Stimulated activated CD4-positive, alpha-beta T cell treated with anti-CD3 and anti-CD28 coated beads, Interleukin-15, amount 100 ng/mL, for 24 hours (primary cell): ENCODE results near the gene CFHR4.
"Not testable (repeated sequence)": the region's sequence is repeated elsewhere in the genome, so short reads cannot be mapped to it uniquely, and the experiment has no call there.

ENCODE experiments used
- DNase-seq: peaks from one replicate; pipeline ENCODE4 v3.0.0-alpha.2; 2020

The CFHR4 gene

GRCh38 chr1:196887515-196888239 lies at the start of gene CFHR4:
Gene CFHR4 (plus strand): TSS chr1:196888052. CDS start chr1:196888151, 99 bp downstream.
- no peak for DNase-seq

DNA sequence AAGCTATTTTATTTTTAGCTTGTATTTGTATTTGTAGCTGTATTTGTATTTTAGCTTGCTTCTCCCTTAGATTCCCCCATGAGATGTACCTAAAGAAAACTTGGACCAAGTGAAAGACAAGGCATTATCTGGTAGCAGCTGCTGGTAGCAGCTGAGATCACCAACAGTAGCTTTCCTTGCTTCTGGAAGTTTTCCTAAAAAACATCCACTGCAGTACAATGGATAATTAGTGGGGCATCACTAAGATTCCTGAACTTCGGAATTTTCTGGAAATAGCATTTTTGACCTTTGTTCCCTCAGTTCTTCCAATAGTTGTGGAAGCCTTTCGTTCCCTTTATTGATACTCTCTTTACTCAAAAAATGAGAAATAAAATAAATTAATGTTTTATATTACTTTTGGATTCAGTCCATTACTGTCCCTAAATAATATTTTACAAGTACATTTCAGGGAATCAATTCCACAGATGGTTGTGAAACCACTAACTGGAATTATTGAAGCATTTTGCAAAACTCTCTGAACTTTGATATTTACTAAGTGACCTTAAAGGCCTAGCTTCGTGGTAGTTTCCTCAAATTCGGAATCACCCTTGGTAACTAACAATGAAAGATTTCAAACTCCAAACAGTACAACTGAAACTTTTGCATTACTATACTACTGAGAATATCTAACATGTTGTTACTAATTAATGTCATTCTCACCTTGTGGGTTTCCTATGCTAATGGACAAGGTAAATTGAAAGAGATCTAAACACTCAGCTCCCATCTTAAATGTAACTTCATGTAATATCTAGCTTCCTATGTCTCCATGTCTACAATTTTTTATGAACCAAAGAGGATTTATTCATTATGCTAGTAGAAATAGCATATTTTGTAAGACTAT lies 38.0 kb upstream of the CFHR4 start:
- not testable (repeated sequence) for DNase-seq

DNA sequence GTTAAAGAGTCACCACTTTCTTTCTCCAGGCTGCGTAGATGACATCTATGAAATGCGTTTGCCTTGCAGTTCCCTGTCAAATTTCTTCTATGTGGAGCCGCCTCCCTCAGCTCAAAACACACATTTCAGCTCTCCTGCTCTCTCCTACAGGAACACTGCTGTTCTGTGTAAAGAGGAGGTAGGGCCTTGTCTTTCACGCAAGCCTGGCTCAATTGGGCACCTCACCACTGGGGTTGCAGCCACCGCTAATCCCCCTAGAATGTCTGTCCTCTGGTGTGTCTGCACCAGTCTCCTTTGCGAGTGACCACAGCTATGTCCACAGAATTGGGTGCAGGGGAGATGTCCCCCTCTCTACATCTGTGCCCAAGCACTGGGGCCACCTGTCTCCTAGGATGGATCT lies 31.8 kb upstream of the CFHR4 start:
- DNase-seq: no peak

- DNase-seq: no peak
Measured at GRCh38 chr1:196857188-196857587, 30.7 kb upstream of the CFHR4 start.

DNA sequence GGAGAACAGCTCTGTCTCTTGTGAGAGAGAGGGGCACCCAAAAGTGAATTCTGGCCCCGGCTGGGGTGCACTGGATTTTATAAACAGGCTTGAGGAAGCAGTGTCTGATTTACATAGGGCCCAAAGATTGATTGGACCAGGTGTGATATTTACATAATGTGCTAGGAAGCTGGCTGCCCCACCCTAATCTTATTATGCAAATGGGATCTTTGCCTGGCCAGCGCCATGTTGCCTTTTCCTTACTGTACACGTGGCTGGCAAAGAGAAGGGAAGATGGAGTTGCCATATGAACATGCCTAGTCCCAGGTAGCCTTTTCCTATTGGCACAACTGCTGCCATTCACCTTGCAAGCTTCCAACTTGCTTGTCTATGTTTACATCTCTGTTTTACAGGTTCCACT lies 29.0 kb upstream of the CFHR4 start:
- DNase-seq: no peak

DNA sequence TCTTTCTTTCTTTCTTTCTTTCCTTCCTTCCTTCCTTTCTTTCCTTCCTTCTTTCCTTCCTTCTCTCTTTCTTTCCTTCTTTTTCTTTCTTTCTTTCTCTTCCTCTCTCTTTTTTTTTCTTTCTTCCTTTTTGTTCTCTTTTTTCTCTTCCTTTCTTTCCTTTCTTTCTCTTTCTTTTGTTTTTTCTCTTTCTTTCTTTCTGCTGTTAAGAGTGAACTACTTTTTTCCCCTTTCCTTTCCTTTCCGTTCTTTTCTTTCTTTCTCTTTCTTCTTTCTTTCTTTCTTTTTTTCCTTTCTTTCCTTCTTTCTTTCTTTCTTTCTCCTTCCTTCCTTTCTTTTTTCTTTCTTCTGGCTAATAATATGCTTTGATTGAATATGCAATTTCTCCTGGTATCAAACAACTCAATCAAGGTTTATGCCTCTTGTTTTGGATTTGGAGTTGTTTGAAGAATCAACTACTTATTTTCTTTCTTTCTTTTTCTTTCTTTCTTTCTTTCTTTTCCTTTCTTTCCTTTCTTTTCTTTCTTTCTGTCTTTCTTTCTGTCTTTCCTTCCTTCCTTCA lies 27.4 kb upstream of the CFHR4 start:
- no peak for DNase-seq

DNA sequence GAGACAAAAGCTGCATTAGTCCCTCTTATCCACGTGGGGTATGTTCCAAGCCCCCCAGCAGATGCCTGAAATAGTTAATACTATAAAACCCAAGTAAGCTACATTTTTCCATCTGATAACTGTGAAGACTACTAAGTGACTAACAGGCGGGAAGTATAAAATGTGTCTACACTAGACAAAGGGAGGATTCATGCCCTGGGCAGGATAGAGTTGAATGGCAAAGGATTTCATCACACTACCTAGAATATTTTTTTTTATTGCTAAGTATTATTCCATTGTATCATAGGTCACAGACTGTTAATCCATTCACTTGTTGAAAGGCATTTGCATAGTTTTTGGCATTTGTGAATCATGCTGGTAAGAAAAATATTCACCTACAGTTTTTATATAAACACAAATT lies 26.4 kb upstream of the CFHR4 start:
- no peak for DNase-seq

- DNase-seq: no peak
Measured at GRCh38 chr1:196866974-196867373, 20.9 kb upstream of the CFHR4 start.

GRCh38 chr1:196873385-196873784 lies 14.5 kb upstream of the CFHR4 start:
- DNase-seq: no peak

GRCh38 chr1:196875935-196876334 lies 11.9 kb upstream of the CFHR4 start:
- DNase-seq: no peak

DNA sequence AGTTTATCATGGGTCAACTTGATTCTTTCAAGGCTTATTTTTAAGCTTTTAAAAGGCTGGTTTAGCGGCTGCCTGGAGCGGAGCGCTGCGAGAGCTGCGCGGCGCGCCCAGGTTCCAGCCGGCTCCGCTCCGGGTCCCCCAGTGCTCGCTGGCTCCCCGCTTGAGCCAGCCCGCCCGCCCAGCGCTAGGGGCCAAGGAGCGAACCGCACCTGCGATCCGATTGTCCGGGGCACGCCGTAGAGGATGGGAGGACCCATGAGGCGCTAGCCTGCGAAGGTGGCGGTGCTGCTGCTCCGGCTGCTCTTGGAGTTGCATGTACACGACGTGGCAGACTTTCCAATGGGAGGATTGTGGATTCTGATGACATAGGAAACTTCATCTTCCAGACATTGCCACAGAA lies 9.9 kb upstream of the CFHR4 start:
- DNase-seq: no peak

DNA sequence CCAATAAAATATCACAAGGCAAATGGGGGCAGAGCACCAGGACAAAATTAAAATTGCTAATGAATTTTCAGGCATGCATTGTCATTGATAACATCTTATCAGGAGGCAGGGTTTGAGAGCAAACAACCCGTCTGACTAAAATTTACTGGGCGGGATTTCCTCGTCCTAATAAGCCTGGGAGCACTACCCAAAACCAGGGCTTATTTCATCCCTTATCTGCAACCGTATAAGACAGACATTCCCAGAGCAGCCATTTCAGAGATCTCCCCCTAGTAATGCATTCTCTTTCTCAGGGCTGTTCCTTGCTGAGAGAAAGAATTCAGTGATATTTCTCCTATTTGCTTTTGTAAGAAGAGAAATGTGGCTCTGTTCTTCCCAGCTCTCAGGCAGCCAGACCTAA lies 1.3 kb upstream of the CFHR4 start:
- not testable (repeated sequence) for DNase-seq

- no peak for DNase-seq
Measured at GRCh38 chr1:196890668-196891067, 2.8 kb downstream of the CFHR4 start.

GRCh38 chr1:196891251-196891650 lies 3.4 kb downstream of the CFHR4 start:
- DNase-seq: no peak

GRCh38 chr1:196896355-196896754 lies 8.5 kb downstream of the CFHR4 start:
- no peak for DNase-seq

DNA sequence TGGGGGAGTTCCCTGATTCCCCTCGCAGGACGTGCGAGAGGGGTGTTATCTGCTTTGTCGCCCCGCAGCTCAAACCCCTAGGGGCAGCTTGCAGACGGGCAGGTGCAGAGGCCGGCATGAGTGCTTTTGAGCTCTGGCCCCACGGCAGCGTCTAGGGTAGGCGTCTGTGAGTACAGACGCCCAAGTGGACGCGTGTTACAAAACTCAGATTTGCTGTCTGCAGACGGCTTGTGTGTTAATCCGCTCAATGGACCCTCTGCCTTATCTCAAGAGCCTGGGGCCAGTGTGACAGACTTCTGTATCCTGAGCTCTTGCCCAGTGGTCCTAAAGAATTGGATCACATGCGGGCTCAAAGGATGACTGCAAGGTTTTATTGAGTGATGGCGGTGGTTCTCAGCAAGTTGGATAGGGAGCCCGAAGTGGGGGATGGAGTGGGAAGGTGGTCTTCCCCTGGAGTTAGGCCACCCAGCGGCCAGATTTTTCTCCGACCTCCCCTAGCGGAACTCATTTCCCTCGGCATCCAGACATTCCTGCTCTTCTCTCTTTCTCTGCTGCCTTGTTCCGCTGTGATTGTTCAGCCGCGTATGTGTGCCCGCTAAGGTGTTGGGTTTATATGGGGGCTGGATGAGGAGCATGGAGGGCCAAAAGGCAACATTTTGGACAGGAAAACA lies 9.4 kb downstream of the CFHR4 start:
- DNase-seq: peak; percentile 1

GRCh38 chr1:196902344-196902743 lies 14.5 kb downstream of the CFHR4 start:
- no peak for DNase-seq

DNA sequence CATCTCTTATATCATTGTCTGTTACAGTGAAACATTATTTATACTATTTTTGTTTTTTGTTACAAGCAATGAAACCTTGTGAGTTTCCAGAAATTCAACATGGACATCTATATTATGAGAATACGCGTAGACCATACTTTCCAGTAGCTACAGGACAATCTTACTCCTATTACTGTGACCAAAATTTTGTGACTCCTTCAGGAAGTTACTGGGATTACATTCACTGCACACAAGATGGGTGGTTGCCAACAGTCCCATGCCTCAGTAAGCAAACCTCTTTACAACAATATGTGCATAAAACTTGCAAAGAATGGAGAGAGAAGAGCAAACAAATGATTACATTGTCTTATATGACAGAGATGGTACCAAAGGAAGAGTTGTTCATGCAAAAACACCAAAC lies 22.4 kb downstream of the CFHR4 start:
- DNase-seq: no peak

DNA sequence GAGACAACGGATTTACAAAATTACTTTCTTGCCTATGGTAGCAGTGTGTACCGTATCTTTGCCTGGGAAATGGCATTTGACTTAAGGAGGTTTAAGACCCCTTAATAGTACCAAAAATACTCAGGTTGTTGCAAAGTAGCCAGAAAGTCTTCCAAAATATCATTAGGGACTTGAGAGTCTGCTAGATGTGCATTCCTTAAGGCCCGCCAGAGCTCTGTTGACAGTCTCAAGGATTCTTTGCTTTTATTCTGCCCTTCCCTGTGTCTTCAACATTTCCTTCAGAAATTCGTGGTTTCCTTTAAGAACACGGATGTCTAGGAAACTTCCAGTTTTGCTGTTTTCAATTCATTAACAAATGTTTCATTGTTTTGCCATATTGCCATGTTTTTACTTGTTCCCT lies 24.4 kb downstream of the CFHR4 start:
- DNase-seq: not testable (repeated sequence)

DNA sequence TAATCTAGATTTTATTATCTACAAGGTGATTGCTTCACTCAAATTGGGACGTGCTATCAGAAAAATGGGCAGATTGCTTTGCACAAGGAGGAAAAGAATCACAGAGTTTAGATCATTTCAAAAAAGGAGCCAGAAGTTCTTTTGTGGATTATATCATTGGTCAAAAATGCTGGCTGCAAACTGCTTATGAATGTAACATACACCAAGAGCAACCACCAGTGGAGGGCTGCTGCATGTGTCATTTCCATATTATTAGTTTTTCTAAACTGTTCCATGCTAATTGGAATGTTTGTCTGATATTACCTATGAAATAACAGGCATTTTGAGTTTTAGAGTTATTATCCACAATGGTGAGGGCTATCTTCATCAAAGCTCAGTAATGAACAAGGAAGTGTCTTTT lies 39.0 kb downstream of the CFHR4 start:
- DNase-seq: not testable (repeated sequence)

DNA sequence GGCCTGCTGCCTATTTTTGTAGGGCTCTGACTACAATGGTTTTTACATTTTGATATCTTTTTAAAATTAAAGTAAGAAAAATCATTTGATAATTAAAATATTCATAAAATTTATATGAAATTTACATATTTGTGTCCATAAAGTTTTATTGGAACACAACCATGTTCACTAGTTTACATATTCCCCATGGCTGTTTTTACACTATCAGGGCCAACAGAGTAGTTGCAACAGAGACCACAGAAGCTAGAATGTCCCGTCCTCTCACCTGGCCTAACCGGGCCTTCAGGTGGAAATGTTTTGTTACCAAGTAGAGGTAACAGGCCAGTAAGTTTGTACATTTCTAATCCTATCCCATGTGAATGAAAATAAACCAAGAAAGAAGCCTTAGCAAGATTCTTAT lies 45.0 kb downstream of the CFHR4 start:
- not testable (repeated sequence) for DNase-seq

GRCh38 chr1:196933531-196934189 lies 45.8 kb downstream of the CFHR4 start:
- no peak for DNase-seq

DNA sequence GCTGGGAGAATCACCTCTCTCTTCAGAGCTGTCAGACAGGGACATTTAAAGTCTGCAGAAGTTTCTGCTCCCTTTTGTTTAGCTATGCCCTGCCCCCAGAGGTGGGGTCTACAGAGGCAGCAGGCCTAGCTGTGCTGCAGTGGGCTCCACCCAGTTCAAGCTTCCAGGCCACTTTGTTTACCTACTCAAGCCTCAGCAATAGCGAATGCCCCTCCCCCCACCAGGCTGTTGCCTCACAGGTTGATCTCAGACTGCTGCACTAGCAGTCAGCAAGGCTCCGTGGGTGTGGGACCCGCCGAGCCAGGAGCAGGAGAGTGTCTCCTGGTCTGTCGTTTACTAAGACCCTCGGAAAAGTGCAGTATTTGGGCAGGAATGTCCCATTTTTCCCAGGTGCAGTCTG lies 53.6 kb downstream of the CFHR4 start:
- DNase-seq: not testable (repeated sequence)
